ENCODE measurements around the gene EIF2D.
A peak's percentile ranks its signal among the peaks of the same experiment; 100 is the strongest.

Gene EIF2D

DNA sequence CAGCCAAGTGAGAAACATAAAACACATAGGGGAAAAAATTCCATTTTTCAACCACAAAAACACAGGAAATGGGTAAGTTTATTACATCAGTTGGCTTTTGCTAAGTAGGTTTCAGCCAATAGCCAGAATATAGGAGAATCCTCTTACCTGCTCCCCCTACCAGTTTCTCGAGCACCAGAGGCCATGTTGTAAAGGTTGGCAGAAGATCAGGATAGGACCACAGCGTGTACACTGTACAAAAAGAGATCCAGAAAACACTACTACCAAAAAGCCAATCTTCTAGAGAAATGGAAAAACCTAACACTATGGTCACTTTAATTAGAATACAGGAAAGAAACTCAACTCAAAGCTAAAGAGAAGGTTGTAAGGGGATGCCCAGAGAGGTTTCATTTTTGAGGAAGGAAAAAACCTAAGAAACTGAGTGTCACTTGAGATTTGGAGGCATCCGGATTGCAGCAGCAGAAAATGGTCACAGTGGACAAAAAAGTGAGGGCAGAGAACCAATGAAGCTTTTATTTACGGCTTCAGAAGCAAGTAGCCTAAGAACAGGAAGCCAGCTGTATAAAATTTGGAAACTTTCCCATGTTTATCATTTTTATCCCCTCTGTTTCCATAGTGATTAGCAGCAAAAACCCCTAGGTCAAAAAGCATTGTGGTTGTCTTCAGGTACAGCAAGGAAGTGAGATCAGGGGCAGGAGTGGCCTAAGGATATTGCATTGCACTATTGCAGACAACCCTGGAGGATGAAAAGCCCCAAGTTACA is 2.9 kb downstream of the EIF2D start:
- TF ChIP-seq, protein P1, sequence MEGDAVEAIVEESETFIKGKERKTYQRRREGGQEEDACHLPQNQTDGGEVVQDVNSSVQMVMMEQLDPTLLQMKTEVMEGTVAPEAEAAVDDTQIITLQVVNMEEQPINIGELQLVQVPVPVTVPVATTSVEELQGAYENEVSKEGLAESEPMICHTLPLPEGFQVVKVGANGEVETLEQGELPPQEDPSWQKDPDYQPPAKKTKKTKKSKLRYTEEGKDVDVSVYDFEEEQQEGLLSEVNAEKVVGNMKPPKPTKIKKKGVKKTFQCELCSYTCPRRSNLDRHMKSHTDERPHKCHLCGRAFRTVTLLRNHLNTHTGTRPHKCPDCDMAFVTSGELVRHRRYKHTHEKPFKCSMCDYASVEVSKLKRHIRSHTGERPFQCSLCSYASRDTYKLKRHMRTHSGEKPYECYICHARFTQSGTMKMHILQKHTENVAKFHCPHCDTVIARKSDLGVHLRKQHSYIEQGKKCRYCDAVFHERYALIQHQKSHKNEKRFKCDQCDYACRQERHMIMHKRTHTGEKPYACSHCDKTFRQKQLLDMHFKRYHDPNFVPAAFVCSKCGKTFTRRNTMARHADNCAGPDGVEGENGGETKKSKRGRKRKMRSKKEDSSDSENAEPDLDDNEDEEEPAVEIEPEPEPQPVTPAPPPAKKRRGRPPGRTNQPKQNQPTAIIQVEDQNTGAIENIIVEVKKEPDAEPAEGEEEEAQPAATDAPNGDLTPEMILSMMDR (IDR thresholded peaks at IDR 0.05; ENCODE audit: low read depth, low read length) = no peak
- no peak for DNase-seq (ENCODE audit: low read depth, low spot score)
- H3K4me3 ChIP-seq (ENCODE audit: low read depth, low read length) = no peak overlapping the region
- in situ Hi-C loops (cut with HindIII; ENCODE audit: low sequenced_read_pairs) = no loop called here

DNA sequence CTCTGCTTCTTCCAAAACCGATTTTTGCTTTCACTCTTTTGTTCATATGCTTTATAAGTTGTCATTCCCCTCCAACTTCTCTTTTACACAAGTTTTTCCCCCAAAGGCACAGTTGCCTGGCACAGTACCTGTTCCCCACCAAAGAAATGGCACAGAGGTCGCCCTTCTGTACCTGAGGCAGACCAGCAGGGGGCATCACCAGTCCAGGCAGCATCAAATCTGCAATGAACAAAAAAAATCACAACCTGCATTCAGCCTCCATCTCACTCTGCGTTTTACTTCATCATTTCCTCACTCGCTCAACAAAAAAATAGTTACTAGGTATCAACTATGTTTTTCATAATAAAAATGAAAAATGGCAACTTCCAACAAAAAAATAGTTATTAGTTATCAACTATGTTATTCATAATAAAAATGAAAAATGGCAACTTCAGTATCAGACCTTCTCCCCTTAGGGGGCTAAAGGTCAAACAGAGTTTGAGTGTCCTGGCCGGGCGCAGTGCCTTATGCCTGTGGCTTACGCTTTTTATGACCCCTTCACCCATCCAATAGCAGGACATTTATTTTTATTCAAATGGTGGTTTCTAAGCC is 4.1 kb downstream of the EIF2D start:
- TF ChIP-seq, protein P1 (IDR thresholded peaks at IDR 0.05; ENCODE audit: low read depth, low read length) = peak; percentile 81
- in situ Hi-C loops (cut with HindIII; ENCODE audit: low sequenced_read_pairs) = no loop called here
- H3K4me3 ChIP-seq (ENCODE audit: low read depth, low read length) = no peak overlapping the region
- peak; percentile 26 for DNase-seq (ENCODE audit: low read depth, low spot score)

DNA sequence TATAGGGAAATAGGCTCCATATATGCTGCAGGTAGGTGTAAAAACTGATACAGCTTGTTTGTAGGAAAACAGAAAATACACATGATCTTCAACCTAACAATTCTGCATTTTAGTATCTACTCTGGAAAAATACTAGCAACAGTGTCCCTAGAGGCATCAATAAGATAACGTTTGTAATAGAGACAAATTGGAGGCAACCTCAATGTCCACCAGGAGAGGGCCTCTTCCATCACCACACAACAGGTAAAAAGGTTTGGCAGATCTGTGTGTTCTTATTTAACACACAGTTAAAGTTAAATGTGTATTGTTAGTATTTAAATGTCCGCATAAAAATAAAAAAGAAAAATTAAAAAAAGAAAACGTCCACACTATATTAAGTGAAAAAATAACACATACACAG is 5.4 kb downstream of the EIF2D start:
- TF ChIP-seq, protein P1 (IDR thresholded peaks at IDR 0.05; ENCODE audit: low read depth, low read length) = peak; percentile 57
- no peak overlapping the region for H3K4me3 ChIP-seq (ENCODE audit: low read depth, low read length)
- in situ Hi-C loops (cut with HindIII; ENCODE audit: low sequenced_read_pairs) = no loop called here
- DNase-seq (ENCODE audit: low read depth, low spot score) = no peak

DNA sequence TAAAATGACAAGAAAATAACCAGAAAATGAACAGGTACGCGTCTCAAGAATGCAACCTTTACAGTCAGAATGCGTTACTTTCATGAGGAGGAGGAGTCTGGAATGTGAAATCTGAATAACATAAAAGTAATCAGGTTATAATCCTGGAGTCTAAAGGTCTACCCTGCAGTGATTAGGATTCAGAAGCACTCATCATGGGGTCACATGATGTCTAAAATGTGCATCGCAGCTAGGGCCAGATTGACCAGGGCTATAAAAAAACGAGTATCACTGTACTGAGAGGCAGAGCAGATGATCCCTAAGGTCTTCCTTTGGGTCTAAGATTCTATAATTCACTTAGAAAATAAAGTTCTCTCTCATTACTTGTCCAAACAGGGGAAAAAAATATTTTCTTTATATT is 7.4 kb downstream of the EIF2D start:
- TF ChIP-seq, protein P1 (IDR thresholded peaks at IDR 0.05; ENCODE audit: low read depth, low read length) = no peak
- H3K4me3 ChIP-seq (ENCODE audit: low read depth, low read length) = no peak overlapping the region
- in situ Hi-C loops (cut with HindIII; ENCODE audit: low sequenced_read_pairs) = no loop called here
- no peak for DNase-seq (ENCODE audit: low read depth, low spot score)

DNA sequence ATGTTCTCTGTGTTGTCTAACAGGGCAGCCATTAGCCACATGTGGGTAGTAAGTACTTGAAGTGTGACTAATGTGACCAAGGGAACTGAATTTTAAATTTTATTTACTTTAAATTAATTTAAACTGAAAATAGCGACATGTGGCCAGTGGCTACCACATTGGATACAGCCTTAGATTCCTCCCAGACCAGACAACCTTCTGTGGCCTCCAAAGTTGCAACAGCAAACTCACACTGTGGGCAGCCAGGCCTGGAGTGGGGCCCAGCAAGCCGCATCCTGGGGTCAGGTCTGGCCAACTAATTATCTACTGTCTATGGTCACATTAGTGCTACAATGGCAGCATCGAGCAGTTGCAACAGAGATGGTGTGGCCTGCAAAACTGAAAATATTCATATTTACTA is 11.7 kb downstream of the EIF2D start:
- DNase-seq (ENCODE audit: low read depth, low spot score) = peak; percentile 64
- in situ Hi-C loops (cut with HindIII; ENCODE audit: low sequenced_read_pairs) = no loop called here
- no peak overlapping the region for H3K4me3 ChIP-seq (ENCODE audit: low read depth, low read length)
- TF ChIP-seq, protein P1 (IDR thresholded peaks at IDR 0.05; ENCODE audit: low read depth, low read length) = no peak

DNA sequence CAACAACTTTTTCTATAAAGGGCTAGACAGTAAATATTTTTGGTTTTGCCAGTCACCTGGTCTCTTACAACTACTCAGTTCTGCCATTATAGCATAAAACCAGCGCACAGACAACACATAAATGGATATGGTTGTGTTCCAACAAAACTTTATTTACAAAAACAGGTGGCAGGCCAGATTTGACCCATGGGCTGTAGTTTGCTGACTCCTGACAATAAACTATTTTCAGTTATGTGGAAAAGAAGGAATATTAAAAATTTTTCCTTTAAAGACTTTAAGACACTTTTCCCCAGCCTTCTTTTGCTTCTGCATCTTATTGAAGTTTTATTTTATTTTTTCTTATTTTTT is 16.0 kb downstream of the EIF2D start:
- H3K4me3 ChIP-seq (ENCODE audit: low read depth, low read length) = no peak overlapping the region
- no peak for DNase-seq (ENCODE audit: low read depth, low spot score)
- in situ Hi-C loops (cut with HindIII; ENCODE audit: low sequenced_read_pairs) = no loop called here
- TF ChIP-seq, protein P1 (IDR thresholded peaks at IDR 0.05; ENCODE audit: low read depth, low read length) = no peak
